HFF-Myc (cell line): Measurements from ENCODE around the gene ANO4.

Source experiments
- DNase-seq: peaks from one replicate; pipeline ENCODE4 v3.0.0-alpha.2; 2011; ENCODE audit warnings: low read depth; ENCODE audit errors: extremely low read depth
- H3K4me3 ChIP-seq: replicated peaks from 2 replicates; pipeline ENCODE4 v1.5.1; 2011; ENCODE audit warnings: low read depth, mild to moderate bottlenecking, control low read depth, low read length
- TF ChIP-seq, protein P1 (sequence below): IDR thresholded peaks from 2 replicates; pipeline ENCODE4 v1.5.1; 2012; ENCODE audit warnings: mild to moderate bottlenecking, low read depth, low read length, control low read depth; ENCODE audit errors: missing control alignments

Gene ANO4

DNA sequence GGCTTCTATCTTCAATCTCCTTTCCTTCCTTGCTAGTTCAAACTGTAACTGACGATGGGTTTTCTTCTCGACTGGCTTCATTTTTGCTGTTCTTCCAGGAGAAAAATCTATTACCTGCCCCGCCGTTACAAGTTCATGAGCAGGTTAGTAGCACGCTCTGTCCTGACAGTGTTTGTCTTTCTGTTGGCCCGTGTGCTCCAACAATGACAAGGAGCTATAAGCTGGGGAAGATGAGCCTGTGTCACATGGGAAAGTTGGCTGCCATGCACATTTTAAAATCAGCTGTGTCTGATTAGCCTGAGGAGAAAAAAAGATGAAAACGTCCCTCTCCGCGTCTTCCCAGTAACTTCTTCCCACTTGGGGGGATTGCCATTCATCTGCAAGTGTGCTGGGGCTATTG is 180.2 kb downstream of the ANO4 start:
- DNase-seq, result no peak
- no peak overlapping the region for H3K4me3 ChIP-seq
- TF ChIP-seq, protein P1, sequence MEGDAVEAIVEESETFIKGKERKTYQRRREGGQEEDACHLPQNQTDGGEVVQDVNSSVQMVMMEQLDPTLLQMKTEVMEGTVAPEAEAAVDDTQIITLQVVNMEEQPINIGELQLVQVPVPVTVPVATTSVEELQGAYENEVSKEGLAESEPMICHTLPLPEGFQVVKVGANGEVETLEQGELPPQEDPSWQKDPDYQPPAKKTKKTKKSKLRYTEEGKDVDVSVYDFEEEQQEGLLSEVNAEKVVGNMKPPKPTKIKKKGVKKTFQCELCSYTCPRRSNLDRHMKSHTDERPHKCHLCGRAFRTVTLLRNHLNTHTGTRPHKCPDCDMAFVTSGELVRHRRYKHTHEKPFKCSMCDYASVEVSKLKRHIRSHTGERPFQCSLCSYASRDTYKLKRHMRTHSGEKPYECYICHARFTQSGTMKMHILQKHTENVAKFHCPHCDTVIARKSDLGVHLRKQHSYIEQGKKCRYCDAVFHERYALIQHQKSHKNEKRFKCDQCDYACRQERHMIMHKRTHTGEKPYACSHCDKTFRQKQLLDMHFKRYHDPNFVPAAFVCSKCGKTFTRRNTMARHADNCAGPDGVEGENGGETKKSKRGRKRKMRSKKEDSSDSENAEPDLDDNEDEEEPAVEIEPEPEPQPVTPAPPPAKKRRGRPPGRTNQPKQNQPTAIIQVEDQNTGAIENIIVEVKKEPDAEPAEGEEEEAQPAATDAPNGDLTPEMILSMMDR, result no peak

- no peak for DNase-seq
- no peak overlapping the region for H3K4me3 ChIP-seq
- TF ChIP-seq, protein P1, result no peak
Observed at GRCh38 chr12:100976735-100977134, 182.2 kb downstream of the ANO4 start.

- TF ChIP-seq, protein P1, result no peak
- no peak for DNase-seq
- H3K4me3 ChIP-seq, result no peak overlapping the region
Observed at GRCh38 chr12:100980856-100981255, 186.3 kb downstream of the ANO4 start.

- no peak for DNase-seq
- TF ChIP-seq, protein P1, result no peak
Observed at GRCh38 chr12:100982511-100983183, 188.1 kb downstream of the ANO4 start.

DNA sequence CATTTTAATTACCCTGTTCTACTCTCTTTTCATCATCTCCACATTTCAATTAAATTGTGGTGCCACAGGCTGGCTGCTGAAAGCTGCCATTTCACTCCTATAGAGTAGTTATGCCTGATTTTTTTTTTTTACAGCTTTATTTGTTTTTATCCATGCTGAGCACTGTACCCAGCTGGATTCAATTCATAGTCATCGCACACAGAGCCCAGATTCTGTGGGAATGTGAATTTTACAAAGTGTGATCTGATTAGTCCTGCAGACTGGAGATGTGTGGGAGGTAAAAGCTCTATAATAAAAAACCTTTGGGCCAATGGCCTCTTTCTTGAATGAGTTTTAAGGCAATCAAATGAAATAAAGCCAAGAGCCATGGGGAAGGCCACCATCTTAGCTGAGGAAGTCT is 190.2 kb downstream of the ANO4 start:
- H3K4me3 ChIP-seq, result no peak overlapping the region
- TF ChIP-seq, protein P1, result no peak
- peak; percentile 47 for DNase-seq

More at GRCh38 chr12:100982511-100983183, 188.1 kb downstream of the ANO4 start:
- no peak overlapping the region for H3K4me3 ChIP-seq

GRCh38 chr12:100986595-100987547 is 192.3 kb downstream of the ANO4 start:
- H3K4me3 ChIP-seq, result no peak overlapping the region
- DNase-seq, result peak; percentile 22
- TF ChIP-seq, protein P1, result no peak
